ENCODE data around the gene SPATA21. TPM values are rescaled to one million over a fixed set of nuclear protein-coding genes. Genes with fewer than 3 reads are reported as not detected.

The SPATA21 gene
- total and polyA plus RNA-seq, 2 experiments from 2014 or later = 2.6 TPM; not detected in 1

DNA sequence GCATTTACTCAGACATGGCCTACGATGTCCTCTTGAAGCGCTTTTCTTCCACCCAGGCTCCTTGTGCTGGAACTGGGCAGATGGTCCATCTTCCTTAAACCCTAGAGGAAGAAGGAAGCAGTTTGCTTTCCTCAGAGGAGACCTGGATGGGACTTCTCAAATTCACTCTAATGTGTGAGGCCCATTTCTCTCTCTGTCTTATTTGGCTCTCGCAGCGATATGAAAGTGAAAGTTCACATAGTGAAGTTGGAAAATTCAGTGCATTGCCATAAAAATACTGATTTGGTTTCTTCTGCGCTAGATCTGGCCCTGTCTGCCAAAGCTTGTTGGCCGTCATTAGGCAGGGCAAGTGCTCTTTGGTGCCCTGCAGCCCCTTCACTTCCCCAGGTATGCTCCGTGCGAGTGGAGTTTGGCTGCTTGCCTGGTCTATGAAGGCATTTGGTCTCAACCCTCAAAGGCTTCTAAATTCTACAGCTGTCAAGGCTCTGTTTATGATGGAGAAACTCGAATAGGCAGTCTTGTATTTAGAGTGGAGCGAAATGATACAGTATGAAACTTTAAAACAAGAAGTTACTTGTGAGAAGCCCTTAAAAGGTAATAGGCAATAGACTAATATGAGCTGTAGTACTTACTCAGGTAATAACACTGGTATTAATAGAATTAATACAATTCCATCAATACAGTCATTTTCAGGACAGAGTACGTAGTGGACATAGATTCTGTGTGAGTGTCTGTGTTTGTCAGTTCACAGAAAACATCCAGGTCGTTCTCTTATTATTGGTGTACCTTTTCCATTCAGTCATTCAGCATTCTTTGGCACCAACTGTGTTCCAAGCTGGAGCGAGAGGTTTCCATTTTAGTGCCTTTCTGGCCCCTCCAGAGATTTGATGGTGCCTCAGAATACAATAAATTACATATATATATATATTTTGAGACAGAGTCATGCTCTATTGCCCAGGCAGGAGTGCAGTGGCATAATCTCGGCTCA lies 49.7 kb downstream of the SPATA21 start:
- ATAC-seq = no peak
- H3K27ac Mint-ChIP-seq = no peak overlapping the region
- Histone ChIP-seq H2AFZ (no peak overlapping the region), H3K4me2 (no peak overlapping the region), H3F3A (replicated peaks; ENCODE audit: low read depth) (no peaks in the 10 kb centered on the region), H3K27ac (ENCODE audit: low read depth) (no peak overlapping the region), H3K36me3 (ENCODE audit: insufficient read depth) (no peaks in the 10 kb centered on the region), H3K4me3 (no peak overlapping the region), H4K20me1 (replicated peaks; ENCODE audit: insufficient read depth) (peaks cover 88% of the 10 kb centered on the region), H3K79me2 (replicated peaks; ENCODE audit: insufficient read depth) (peaks cover 98% of the 10 kb centered on the region), H3K4me1 (ENCODE audit: insufficient read depth) (peaks cover 38% of the 10 kb centered on the region), H3K27me3 (ENCODE audit: insufficient read depth) (no peaks in the 10 kb centered on the region), H3K9me2 (ENCODE audit: insufficient read depth) (0 out of 2 replicates have a peak, but pooled peaks cover 3% of the 10 kb centered on the region)
- TF ChIP-seq CREB1 (CRISPR knock-in tag; IDR thresholded peaks at IDR 0.05; ENCODE audit: low read depth) (no peak), JUNB (IDR thresholded peaks at IDR 0.05; ENCODE audit: unreplicated experiment) (no peak), POLR2AphosphoS5 (IDR thresholded peaks at IDR 0.05; ENCODE audit: low read depth) (no peak), EZH2 (IDR thresholded peaks at IDR 0.05; ENCODE audit: low read depth, unreplicated experiment) (no peak), EZH2phosphoT487 (IDR thresholded peaks at IDR 0.05; ENCODE audit: unreplicated experiment) (no peak), NANOG (IDR thresholded peaks at IDR 0.05; ENCODE audit: borderline replicate concordance) (no peak), ZNF114 (CRISPR knock-in tag; IDR thresholded peaks at IDR 0.05) (no peak), CTCF (conservative IDR thresholded peaks at IDR 0.05; ENCODE audit: low read depth in 2 of 2) (no peak), STAT1 (IDR thresholded peaks at IDR 0.05; ENCODE audit: unreplicated experiment) (no peak)
- TF ChIP-seq, protein P1, sequence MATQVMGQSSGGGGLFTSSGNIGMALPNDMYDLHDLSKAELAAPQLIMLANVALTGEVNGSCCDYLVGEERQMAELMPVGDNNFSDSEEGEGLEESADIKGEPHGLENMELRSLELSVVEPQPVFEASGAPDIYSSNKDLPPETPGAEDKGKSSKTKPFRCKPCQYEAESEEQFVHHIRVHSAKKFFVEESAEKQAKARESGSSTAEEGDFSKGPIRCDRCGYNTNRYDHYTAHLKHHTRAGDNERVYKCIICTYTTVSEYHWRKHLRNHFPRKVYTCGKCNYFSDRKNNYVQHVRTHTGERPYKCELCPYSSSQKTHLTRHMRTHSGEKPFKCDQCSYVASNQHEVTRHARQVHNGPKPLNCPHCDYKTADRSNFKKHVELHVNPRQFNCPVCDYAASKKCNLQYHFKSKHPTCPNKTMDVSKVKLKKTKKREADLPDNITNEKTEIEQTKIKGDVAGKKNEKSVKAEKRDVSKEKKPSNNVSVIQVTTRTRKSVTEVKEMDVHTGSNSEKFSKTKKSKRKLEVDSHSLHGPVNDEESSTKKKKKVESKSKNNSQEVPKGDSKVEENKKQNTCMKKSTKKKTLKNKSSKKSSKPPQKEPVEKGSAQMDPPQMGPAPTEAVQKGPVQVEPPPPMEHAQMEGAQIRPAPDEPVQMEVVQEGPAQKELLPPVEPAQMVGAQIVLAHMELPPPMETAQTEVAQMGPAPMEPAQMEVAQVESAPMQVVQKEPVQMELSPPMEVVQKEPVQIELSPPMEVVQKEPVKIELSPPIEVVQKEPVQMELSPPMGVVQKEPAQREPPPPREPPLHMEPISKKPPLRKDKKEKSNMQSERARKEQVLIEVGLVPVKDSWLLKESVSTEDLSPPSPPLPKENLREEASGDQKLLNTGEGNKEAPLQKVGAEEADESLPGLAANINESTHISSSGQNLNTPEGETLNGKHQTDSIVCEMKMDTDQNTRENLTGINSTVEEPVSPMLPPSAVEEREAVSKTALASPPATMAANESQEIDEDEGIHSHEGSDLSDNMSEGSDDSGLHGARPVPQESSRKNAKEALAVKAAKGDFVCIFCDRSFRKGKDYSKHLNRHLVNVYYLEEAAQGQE (IDR thresholded peaks at IDR 0.05; ENCODE audit: unreplicated experiment) = no peak
- TF ChIP-seq, protein P2, sequence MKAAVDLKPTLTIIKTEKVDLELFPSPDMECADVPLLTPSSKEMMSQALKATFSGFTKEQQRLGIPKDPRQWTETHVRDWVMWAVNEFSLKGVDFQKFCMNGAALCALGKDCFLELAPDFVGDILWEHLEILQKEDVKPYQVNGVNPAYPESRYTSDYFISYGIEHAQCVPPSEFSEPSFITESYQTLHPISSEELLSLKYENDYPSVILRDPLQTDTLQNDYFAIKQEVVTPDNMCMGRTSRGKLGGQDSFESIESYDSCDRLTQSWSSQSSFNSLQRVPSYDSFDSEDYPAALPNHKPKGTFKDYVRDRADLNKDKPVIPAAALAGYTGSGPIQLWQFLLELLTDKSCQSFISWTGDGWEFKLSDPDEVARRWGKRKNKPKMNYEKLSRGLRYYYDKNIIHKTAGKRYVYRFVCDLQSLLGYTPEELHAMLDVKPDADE (IDR thresholded peaks at IDR 0.05) = no peak
- H3K4me3 Mint-ChIP-seq = no peak overlapping the region
- H3K4me1 Mint-ChIP-seq = peaks cover 58% of the 10 kb centered on the region
- H3K9me3 Mint-ChIP-seq = no peaks in the 10 kb centered on the region
- peaks cover 7% of the 10 kb centered on the region; the same call in 1 of the 3 replicates for H3K36me3 Mint-ChIP-seq (ENCODE audit: low read depth)
- peaks cover 7% of the 10 kb centered on the region for H3K27me3 Mint-ChIP-seq (ENCODE audit: insufficient read depth, low read depth, poor library complexity)
- DNase-seq (ENCODE audit: low spot score) = no peak
